GM13976 (cell line): ENCODE measurements around the gene MED14.
A peak's percentile ranks its signal among the peaks of the same experiment; 100 is the strongest.

Source experiments
- DNase-seq: peaks from one replicate; pipeline ENCODE4 v3.0.0; 2012; ENCODE audit warnings: low spot score
- CTCF ChIP-seq: IDR thresholded peaks from 2 replicates; pipeline ENCODE4 v1.5.1; 2012; ENCODE audit warnings: borderline replicate concordance, mild to moderate bottlenecking; ENCODE audit not compliant: insufficient read depth; ENCODE audit errors: extremely low read depth, missing control alignments, control extremely low read depth
- in situ Hi-C: fragments of 300-500 bp; cut with MboI; formaldehyde crosslinking; loops from one replicate; pipeline ENCODE4 v1.12.0; 2022; ENCODE audit warnings: low sequenced_read_pairs, mixed read lengths, inconsistent platforms; ENCODE audit not compliant: unreplicated experiment

The MED14 gene

GRCh38 chrX:40685362-40685918 is 49.9 kb downstream of the MED14 start:
- TF ChIP-seq CTCF = no peak
- in situ Hi-C loops = no loop called here

GRCh38 chrX:40684092-40684491 is 51.2 kb downstream of the MED14 start:
- in situ Hi-C loops = no loop called here
- TF ChIP-seq CTCF = no peak
- DNase-seq = no peak

More at GRCh38 chrX:40685362-40685918, 49.9 kb downstream of the MED14 start:
- no peak for DNase-seq

GRCh38 chrX:40683245-40683644 is 52.1 kb downstream of the MED14 start:
- no peak for DNase-seq
- TF ChIP-seq CTCF = no peak
- in situ Hi-C loops = no loop called here

- no peak for TF ChIP-seq CTCF
Observed at GRCh38 chrX:40671126-40671525, 64.2 kb downstream of the MED14 start.

GRCh38 chrX:40663880-40664630 is 71.3 kb downstream of the MED14 start:
- peak; percentile 26 for TF ChIP-seq CTCF
- DNase-seq = no peak
- in situ Hi-C loops = loop anchor here (10.0 kb wide), 1 partner anchor 451 kb away; no protein-coding TSS in a partner anchor

More at GRCh38 chrX:40671126-40671525, 64.2 kb downstream of the MED14 start:
- no peak for DNase-seq
- in situ Hi-C loops = no loop called here

- no peak for DNase-seq
- in situ Hi-C loops = loop anchor here (10.0 kb wide), 1 partner anchor 452 kb away; no protein-coding TSS in a partner anchor
- TF ChIP-seq CTCF = no peak
Observed at GRCh38 chrX:40663078-40663740, 72.1 kb downstream of the MED14 start.
